ENCODE results near the gene RNH1.

DNA sequence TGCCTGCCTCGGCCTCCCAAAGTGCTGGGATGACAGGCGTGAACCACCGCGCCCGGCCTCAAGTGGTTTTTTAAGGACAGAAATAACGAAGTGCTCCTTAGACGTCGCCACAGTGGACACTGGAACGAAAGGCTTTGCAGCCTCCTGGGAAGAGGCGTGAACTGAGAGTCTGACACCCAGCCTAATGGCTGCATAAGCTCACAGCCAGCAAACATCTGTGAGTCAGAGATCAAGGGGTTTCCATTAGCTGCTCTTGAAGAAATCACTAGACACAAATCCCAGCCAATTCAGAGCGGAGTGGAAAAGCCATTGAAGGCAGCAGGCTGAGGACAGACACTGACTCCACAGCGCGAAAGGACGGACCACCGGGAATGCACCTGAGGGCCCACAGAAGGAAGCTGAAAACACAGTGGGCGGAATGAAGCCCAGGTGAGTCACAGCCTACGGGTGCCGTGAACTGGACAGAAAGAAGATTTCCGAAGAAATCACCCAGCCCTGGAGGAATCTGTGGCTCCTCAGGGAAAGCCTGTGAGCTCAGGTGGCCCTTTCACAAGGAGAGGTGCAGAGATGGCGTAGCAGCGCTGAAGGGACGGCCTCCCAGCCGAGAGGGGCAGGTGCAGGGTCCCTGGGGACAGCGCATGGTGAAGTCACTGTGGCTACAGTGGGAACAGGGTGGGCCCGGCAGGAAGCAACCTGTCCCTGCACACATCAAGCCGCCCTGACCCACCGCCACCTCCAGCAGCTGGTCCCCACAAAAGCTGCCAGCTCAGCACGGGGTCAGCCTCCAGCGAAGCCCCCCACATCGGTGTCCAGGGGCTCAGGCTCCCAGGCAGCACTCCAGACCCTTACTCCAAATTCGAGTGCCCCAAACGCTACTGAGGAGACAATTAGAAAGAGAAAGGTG lies 41.9 kb upstream of the RNH1 start:
- TF ChIP-seq POLR2AphosphoS5 (IDR thresholded peaks at IDR 0.05; ENCODE audit: borderline replicate concordance, low read depth, low read length) (no peak), EZH2 (IDR thresholded peaks at IDR 0.05) (no peak), FOXP2 (optimal IDR thresholded peaks at IDR 0.05; ENCODE audit: control extremely low read depth, extremely low read length, insufficient read depth) (no peak)

Measured in SK-N-MC (cell line).